Measurements from ENCODE around the gene TIPARP.

The TIPARP gene

DNA sequence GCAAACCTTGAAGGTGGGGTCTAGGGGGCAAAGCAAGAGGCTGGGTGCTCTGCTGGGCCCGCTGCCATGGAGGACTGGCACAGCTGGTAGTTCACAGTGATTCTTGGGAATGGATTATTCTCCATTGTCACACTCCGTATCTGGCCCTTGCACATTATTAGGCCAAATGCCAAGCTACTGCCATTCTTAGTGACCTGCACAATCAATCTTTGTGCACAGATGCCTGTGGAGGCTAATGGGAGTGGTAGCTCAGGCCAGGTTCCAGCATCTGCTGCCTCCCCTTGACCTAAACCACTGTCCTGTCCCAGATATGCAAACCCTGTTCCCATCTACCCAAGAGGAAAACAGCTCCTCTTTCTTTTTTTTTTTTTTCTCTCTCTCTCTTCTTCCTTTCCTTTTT, 67.5 kb downstream of the TIPARP start:
- DNase-seq (ENCODE audit: low read depth in 2 of 2), result no peak

DNA sequence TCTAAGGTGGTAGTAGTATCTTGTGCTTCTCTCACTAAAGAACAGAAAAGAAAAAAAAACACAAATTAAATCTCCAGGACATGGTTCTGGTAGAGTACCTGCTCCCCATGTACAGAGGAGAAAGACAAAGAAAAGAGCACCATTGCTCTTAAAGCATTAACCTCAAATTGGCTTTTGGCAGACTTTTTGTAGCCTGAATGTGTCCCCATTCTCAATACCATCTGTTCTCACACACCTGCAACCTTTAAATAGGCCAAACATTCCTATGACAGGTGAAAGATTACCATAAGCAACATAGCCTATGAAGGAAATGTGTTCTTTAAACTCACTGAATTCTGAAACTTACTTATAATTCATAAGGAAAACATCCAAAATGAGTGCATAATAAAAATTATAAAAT, 68.0 kb downstream of the TIPARP start:
- no peak for DNase-seq (ENCODE audit: low read depth in 2 of 2)

- DNase-seq (ENCODE audit: low read depth in 2 of 2), result no peak
These were observed 69.5 kb downstream of the TIPARP start for GRCh38 chr3:156743859-156744258.

- no peak for DNase-seq (ENCODE audit: low read depth in 2 of 2)
These were observed 70.2 kb downstream of the TIPARP start for GRCh38 chr3:156744631-156745030.

DNA sequence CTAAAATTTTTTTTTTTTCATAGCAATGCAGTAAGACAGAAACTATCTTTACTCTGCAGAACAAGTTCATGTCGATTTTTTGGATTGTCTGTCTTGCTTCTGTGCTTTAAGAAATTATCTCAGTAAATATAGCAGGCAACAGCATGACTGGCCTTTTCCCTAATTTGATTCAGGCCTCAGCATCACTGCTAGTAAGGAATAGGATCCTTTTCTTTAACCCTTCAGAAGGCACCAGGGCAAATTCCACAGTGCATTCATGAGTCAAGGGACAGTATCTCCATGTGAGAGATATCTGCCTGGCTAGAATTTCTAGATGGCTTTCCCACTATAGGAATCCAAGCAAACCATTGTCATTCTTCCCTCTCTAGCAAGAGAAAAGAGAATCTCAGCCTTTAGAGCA, 71.4 kb downstream of the TIPARP start:
- DNase-seq (ENCODE audit: low read depth in 2 of 2), result no peak

GRCh38 chr3:156747046-156747445, 72.7 kb downstream of the TIPARP start:
- DNase-seq (ENCODE audit: low read depth in 2 of 2), result no peak

DNA sequence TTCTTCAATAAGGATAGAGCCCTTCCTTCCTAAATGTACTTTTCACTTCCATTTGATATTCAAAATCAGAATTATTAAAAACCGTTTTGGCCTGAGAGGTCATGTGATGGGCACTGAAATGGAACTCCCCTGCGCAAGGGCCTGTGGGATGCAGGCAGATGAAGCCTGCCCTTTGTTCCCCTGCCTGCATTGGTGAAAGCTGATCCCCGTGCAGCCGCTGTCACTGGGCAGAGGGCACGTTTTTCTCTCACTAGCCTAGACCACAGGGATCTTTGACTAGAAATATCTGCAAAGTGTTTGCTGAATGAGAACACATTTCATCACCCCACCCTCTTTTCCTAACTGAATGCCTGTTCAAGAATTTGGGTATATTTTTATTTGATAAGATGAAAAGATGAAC, 74.9 kb downstream of the TIPARP start:
- DNase-seq (ENCODE audit: low read depth in 2 of 2), result no peak

- DNase-seq (ENCODE audit: low read depth in 2 of 2), result no peak
These were observed 75.9 kb downstream of the TIPARP start for GRCh38 chr3:156750191-156750873.

DNA sequence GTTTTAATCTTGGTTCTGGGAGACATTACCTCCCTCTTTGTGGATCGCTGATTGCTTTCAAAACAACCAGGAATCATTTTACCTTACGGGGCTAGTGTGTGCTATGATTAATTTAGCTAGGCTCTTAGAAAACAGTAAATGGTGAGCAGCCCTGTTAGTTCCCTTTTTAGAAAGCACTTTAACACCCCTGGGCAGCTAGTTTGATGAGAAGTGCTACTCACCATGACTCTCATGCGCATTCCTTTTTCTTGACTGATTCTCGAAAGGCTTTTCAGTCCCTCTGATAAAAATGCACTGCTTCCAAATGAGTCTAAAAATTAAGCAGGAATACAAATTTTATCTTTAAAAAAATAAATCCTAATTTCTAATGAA, 76.5 kb downstream of the TIPARP start:
- no peak for DNase-seq (ENCODE audit: low read depth in 2 of 2)

DNA sequence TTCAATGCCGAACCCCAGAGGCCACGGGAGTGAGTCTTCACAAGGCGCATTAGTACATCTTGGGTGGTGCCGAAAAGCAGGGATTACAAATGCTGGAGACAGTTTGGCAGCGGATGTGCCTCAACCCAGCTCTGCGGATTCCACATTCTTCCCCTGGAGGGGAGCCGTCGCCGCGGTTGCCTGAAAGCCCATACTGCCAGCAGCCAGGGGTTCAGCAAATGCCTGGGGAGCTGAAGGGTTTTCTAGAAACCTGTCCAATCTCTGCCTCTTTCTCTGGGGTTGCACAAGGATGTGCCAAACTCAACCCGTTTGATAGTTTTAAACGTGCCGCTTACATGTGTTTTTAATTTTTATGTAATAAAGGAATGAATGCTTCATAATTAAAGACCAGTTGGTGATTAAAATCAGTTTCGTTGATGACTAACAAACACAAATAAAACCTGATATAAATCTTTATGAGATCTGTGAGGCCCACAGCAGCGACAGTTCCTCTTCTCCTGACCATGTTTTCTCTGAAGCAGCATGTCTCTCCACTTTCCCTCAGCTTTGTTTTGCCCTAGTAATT, 77.2 kb downstream of the TIPARP start:
- no peak for DNase-seq (ENCODE audit: low read depth in 2 of 2)

Data from stimulated activated CD4-positive, alpha-beta T cell treated with anti-CD3 and anti-CD28 coated beads, Interleukin-1b, Interleukin-23, amount 100 ng/mL, for 1 hour (primary cell).